Fibroblast of skin of abdomen (primary cell): ENCODE measurements around the gene LRP8.

Experiments used
- DNase-seq: peaks from one replicate; pipeline ENCODE4 v3.0.0-alpha.2; 2013

LRP8 gene

DNA sequence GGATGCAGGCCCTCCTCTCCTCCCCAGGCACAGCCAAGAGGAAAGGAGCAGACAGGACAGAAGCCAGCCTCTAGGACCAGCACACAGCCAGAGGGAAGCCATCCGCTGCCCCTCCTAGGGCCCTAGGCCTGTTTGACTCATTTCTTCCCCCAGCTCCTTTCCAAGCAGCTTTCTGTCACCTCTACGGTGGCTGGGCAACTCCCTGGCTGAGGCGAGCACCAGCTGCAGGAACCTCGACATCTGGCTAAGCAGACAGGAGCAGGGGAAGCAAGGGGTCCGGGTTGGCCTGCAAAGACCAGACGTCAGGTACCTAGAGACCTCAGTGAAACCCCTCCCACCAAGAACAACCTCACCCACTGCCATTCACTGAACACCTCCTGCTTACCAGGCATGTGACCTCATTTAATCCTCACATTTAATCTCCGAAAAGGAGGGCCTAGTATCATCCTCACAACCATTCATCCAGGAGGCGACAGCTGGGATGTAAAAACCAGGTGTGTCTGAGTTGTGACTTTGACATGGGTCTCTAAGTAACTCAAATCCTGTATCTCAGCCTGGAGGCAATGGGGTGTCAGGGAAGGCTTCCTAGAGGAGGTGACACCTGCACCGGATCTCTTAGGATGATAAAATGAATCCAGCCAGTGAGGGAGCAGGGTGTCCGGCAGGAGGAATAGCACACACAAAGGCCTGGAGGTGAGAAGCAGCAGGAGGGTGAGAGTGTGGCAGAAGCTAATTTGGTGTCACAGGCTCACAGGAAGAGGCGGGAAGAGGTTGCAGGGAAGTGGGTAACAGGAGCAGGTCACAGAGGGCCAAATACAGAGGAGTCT lies 5.9 kb downstream of the LRP8 start:
- no peak for DNase-seq

DNA sequence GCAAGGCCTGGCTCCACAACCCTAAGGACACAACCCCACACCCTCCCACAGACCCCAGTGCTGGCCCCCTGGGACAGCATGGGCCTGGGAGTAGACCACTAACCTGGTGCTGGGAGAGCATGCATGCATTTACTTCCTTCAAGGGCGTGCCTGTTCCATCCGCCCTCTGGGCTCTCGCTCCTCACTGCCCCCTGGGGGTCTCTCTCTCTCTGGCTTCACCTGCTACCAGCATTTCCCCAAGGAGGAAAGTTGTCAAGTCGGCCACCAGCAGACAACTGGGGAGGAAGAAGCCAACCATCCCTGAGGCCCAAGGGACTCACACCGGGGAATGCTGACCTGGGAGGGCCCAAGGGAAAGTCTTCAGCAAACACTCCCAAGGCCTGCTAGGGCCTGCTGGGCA lies 6.5 kb downstream of the LRP8 start:
- DNase-seq: no peak

DNA sequence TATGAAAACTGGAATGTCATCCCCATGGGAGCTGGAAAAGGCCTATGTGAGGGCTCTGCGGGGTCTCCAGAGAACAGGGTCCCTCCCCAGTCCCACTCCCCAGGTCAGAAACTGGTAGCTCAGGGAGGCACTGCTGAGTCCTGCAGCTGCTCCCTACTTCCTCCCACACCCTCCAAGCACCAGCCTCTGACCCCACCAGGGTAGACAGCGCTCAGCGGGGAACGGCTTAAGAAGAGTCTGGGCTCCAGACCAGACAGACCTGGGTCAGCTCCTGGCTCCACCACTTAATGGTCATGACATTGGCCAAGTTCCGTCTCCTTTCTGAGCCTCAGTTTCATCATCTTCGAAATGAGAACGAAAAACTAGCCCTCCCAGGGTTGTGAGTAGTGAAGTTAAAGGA lies 7.2 kb downstream of the LRP8 start:
- DNase-seq: no peak

DNA sequence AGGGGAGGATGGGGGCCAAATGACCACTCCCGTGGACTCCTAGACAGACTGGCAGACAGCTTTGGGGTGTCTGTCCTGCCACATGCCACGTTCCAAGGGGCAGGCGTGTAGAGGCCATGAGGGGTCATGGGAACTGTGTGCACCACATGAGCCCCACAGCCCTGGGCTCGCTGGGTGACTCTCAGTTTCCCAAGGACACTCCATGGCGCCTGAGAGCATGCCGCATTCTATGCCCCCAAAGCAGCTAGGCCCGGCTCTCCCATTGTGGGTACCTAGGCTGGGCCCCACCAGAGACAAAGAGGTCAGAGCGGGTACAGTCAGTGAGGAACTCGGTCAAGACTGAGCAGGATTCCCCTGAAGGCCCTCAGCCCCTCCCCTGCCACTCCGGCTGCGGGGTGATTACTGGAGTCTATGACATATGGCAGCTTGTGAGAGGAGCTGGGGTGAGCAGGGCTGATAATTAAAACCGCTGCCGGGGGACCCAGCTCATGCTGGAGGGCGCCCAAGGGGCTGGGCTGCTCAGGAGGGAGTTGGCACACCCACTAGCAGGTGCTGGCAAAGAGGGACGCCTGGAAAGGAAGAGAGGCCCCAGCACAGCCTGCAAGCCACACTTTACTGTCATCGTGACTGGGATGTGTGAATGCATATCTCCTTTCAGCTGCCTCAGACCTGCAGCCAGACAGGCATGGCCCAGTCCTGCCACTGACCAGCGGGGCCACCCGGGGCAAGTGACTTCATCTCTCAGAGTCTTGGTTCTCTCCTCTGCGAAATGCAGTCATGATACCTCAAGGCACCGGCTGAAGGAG lies 8.4 kb downstream of the LRP8 start:
- no peak for DNase-seq

DNA sequence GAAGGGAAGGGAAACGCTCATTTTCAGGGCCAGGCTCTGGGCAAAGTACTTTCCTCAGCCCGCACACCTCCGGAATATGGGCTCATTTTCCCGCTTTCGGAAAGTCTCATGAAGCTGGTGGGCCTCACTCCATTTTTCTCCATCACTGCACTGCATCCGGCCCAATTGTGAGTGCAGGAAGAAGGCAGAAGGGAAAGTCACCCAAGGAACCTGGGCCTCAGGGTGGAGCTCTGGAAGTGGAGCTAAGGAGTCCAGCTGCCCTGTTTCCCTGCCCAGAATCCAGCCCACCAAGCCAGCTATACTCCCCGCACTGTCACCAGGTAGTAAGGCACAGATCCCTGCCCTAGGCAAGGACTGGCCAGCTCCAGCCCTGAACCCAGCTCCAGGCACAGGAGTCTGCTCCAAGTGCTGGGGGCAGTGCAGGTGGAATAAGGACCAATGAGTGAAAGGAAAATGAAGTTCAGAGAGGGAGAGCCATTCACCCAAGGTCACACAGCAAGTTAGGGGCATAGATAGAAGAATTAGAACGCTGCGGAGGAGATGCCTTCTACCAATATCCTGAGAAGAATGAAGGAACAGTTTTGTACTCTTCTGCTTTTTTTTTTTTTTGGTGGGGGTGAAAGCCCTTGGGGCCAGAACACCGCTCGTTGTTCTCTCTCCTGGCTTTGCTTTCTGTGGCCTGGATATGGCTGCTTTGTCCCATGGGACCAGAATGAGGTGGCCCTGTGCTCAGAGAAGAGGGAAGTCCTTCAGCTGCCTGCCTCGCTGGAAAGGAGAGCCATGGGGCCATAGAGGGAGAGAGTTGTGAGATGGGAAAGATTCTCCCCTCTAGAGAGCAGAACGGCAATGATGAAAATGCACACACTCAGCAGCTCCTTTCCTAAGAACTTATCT lies 10.0 kb downstream of the LRP8 start:
- no peak for DNase-seq

DNA sequence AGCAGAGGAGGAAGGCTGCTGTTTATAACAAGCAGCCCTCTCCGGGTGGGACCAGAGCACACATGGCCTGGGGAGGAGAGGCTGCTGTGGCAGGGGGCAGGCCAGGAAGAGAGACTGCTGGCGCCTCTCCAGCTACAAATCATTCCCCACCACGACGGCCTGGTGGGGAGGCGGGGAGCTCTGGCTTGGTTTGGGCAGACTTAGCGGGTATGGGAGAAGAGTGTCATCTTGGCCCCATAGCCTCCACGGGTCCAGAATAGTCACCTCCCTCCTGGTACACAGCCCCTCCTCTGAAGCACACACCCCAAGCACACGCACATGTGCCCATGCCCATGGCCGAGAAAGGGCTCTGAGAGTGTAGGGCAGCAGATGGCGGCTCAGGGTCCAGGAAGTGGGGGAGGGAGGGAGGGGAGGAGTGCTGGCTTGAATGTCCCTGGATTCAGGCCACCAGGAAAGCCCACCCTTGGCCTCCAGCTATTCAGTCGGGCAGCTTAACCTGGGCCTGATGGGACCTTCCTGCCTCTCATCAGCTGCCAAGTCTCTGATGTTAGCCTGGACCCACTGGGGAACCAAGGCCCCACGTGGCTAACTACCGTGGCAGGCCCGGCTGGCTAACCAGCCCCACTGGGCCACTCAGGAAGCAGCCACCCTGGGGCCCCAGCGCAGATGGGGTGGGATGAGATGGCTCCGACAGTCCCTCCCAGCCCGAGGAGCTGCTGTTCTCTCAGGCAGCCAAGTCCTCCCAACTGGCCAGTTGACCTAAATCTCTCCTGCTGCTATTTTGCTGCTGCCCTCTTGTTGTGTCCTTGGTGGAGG lies 10.9 kb downstream of the LRP8 start:
- peak; percentile 29 for DNase-seq

DNA sequence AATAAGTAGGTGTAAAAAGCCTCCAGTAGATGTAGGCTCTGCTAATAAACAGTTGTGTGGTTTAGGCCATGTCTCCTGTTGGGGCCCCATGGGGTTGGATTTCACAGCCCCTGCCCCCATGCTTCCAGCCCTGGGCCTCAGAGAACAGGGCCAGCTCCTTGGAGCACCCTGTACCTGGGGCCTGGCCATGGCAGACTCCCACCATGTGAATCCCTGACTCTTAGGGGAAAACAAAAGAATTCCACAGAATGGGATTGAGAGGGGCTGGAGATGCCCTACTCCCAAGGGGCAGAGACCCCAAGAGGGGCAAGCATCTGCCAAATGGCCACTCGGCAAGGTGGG lies 11.5 kb downstream of the LRP8 start:
- DNase-seq: no peak

DNA sequence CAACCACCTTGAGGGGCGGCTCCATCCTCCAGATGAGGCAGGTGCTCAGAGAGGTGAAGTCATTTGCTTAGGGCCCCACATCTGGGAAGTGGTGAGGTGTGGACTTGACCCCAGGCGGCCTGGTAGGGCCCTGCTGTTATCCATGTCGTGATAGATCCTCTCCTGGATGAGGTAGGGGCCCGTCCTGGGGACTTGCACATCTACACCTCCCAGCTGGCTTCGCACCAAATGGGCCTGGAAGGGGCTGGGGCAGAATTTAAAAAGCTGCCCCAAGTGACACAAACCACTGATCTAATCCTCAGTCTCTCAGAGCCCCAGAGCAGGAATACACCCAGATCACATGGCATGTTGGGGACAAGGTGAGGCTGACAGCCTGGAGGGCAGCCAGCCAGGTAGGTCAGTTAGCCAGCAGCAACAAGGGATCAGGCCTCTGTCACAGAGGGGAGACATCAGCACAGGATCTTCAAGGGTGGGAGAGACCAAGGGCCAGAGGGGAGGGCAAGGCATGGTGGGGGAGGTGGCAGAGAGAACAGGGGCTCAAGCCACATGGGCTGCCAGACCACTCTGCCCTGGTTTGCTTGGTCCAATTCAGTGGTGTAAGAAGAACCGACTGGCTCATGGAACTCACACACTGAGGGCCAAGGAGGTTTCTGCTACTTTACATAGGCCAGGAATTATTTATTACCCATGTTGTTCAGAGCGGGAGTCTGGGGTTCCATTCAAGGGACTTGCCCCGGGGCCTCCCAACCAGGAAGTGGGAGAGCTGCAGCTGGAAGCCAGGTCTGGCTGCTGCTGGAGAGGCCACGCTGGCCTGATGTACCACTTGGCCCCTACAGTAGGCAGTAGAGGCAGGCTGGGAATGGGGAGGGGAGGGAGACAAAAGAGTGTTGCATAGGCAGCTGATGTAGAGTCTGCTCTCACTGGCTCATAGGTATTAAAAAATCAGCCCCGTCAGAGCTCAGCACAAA lies 12.1 kb downstream of the LRP8 start:
- no peak for DNase-seq

DNA sequence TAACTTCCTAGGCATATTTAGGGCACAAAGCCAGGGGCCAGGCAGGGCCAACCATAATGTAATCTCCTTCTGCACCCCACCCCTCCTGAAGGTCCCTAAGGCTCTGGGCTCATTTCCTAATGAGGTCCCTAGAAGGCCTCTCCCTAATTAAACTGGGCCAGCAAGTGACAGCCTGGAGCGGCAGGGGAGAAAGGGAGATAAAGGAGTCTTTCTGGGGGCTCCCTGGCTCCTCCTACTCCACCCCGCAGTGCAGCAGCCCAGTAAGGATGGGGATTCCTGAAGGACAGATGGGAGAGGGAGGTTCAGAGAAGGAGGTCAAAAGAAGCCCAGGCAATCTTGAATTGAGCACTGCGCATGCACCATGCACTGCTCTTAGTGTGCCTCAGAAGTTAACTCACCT lies 12.8 kb downstream of the LRP8 start:
- DNase-seq: no peak

DNA sequence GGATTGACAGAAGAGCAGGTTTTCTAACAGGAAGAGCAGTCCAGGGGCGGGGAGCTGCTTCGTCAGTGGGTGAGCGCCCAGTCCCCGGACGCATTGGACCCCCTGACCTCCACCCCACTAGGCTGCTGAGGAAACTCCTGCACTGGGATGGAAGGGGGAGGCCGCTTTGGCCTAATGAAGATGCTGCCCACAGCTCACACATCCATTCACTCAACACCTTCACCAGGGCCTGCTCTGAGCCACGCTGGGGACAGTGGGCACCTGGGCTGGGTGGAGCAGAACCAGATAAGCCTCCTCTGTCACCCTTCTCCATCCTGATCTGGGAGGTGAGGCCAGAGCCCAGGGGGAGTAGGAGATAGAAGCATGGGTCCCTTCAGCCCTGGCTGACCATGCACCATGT lies 13.3 kb downstream of the LRP8 start:
- DNase-seq: no peak

DNA sequence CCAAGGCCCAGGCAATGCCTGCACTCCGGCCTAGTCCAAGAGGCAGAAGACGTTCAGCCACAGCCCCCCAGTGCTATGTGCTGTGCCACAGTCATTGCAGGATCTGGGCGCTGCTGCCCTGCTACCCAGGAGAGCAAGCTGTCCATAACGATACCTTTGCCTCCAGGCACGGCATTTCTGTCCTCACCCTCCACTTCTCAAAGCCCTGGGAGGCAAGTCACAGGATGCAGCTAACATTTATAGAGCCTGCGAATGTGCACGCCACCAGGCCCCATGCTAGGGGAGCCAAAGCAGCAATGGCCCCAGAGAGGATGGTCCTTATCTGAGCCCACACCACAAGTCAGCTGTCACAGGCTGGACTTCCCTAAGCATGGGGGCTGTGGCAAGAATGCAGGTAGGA lies 13.8 kb downstream of the LRP8 start:
- no peak for DNase-seq

DNA sequence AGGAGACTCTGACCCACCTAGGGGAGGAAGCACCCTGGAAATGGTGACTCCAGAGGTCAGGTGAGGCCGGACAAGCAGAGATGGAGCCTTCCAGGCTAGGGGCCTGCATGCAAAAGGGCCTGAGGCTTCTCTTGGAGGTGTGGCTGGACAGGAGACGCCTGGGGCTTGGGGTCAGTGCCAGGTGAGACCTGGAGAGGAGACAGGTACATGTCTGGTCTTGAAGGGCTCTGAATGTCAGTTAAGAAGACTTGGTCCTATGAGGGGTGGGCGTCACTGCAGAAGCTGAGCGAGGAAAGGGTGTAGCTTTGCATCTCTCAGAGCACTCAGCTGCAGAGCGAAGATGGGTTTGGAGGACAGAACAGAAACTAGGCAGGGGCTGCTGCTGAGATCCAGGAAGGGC lies 14.3 kb downstream of the LRP8 start:
- DNase-seq: no peak

DNA sequence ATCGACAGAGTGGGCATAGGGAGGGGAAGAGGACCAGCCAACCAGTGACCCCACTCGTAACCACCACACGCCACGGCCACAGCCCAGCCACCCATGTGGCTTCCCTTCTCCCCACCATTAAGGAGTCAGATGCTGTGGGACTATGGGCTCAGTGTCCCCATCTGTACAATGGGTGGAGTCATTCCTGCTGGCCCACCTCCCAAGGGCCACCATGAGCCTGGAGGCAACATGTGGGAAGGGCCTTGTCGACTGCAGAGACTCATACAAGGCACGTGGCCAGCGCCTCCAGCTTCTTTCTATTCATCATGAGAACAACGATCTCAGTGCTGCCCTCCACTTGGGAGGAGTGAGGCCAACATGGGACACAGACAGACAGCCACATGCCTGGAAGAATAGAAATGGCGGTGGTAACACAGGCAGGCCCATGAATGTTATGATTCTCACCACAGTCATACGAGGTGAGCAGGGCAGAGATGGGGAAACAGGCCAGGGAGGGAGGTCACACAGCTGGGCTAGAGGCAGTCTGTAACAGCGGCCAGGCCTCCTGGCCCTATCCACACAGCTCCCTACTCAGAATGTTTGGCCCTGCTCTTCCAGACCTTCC lies 16.1 kb downstream of the LRP8 start:
- DNase-seq: no peak

DNA sequence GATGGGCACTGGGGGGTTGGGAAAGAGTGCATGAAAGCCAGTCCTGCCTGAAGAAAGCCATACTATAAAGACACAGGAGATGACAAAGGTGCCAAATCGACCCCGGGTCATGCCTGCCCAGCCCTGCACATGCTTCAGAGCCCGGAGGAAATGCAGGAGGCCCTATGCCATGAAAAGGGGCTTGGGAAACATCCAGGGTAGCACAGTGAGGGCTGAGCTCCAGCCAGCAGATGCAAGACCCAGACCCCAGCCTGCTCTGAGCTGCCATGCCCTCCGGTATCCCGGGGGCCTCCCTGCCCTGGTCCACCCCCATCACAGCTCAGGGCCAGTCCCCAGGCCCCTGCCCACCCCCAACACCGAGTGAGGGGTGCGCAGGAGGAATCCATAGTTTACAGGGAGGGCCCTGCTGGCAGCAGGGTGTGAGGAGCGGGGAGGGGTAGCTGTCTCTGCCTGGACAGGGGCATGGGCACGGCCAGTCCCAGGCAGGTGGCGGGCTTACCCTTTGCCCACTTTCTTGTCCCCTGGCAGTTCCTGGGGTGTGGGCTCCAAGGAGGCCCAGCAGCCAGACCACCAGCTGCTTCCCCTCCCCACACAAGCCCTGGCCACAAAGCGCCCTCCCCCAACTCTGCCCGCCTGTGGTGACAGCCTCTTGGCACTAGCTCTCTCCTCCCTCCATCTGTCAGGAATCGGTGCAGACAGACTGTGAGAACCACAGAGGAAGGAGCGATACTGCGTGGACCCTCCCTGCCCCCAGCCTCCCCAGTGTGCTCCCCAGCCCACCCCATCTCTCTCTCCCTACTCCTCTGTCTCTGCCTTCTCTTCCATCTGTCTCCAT lies 16.8 kb downstream of the LRP8 start:
- DNase-seq: no peak

DNA sequence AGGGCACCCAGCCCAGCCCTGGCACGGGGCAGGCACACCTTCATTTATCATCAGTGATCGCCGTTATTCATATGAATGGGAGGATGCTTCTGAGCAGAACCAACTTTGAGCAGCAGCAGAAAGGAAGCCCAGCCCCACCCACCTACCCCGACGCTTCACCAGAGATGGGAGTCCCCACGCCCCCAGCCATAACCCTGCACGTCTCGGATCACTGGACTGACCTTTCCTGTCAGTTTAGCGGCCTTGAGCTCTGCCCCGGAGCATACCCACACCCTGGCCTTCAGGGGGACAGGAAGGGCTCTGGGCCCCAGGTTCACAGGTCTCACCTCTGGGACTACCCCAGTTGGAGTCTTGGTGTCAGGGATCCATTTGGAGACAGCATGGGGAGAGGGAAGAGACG lies 18.1 kb downstream of the LRP8 start:
- DNase-seq: no peak

DNA sequence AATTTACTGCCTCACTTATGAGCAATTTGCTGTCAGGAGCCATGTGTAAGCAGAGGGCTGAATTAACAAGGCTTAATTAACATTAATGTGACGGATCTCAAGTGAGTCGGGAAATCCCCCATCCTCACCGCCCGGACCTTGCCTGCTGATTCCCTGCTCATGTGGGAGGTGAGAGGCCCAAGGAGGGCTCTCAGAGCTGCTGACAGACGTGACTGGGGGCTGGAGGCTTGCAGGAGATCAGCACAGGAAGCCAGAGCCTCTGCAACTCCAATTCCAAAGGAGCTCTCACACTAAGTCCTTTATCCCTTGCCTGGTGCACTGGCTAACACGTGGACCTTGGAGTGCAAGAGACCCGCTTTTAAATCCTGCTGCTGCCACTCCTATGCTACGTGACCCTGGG lies 19.4 kb downstream of the LRP8 start:
- no peak for DNase-seq

DNA sequence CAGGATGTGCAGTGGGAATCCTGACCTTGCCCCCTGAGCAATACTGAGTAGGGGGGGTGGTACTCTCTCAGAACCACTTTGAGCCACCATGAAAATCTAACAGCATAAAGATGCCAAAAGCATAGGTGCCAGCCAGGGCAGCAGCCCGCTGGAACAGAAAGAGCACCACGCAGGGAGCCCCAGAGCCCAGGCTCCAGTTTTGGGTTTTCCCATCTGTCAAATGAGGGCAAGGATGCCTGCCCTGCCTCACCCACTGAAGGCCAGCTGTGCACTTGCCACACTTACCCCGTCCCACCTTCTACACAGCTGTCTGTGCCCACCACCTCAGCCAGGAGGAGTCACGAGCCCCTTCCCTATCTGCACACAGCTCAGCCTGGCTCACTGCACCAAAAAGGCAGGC lies 20.8 kb downstream of the LRP8 start:
- DNase-seq: no peak

DNA sequence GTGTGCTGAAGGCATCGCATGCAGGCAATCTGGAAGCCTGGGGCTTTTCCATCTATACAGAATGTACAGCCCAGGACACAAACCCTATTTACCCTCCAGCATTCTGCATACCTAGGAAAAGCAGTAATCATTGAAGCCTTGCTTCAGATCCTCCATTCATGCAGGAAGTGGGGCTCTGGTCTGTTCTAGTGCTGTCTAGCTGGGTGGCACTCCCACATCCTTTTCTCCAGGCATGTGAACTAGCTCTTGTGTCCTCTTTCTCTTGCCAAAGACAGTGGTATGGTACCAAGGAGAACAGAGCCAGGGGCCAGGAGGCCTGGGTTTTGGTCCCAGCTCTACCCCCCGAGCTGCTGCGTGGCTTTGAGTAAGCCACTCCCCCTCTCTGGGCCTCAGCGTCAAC lies 21.7 kb downstream of the LRP8 start:
- no peak for DNase-seq

DNA sequence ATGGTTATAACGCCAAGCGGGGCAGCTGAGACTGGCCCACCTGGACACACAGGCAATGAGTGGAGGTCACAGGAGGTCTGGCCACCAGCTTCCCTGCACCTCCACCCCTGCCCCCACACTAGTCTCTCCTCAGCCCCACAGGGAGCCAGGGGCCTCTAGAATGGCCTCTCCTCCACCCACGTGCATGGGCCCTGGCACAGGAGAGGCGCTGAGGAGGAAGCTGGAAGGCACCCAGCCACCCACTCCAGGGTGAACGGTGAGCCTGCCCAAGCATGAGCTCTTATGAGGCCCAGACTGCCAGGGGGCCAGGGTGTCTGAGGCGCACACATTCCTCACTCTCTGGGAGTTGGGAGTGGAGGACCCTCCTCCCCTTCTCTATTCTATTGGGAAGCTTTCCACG lies 22.2 kb downstream of the LRP8 start:
- DNase-seq: no peak

DNA sequence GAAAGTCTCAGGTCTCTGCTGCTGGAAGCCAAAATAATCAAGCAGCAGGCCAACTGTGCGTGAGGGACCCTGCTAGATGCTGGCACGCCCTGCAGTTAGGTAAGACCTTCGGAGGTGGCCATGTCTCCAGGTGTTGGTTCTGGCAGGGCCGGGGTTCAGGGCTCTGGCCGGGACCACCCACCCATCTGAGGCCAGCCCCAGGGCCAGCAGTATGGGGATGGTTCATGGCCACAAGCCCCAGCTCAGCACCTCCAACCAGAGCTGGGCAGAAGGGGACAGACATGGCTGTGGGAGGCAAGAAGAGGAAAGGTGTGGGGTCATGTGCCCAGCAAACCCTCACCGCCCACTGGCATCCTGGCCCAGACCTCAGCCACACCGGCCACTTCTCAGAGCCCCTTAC lies 23.3 kb downstream of the LRP8 start:
- DNase-seq: no peak
